HepG2 (cell line): ENCODE data around the gene HOXA9. TPM values are rescaled to one million over a fixed set of nuclear protein-coding genes. Genes with fewer than 3 reads are reported as not detected.

Experiments used
- ATAC-seq: fragments of 200-7000 bp; cut with Tn5 transposase; 3 replicates; pipeline ENCODE4 v1.9.1; 2020; ENCODE audit warnings: mild to moderate bottlenecking, moderate library complexity
- BruUV-seq: library from RNA; stranded (reverse); fragments of 400-500 nt; replicated peaks from 2 replicates; lab custom pipeline; 2021; lab: Mats Ljungman, UMichigan
- CTCF ChIA-PET: fragments of 300-600 bp; formaldehyde crosslinking; extraction: SDS; loops from one replicate; lab custom pipeline; 2021; ENCODE audit warnings: low total read pairs, inconsistent platforms, low intra/inter-chr PET ratio; lab: Yijun Ruan, JAX
- POLR2A ChIA-PET: fragments of 350-600 bp; sonication (Branson Sonifier 250); formaldehyde crosslinking; loops from one replicate; lab custom pipeline; 2020; ENCODE audit warnings: antibody characterized with exemption, inconsistent platforms; lab: Yijun Ruan, JAX
- DNase-seq: peaks from one replicate; pipeline ENCODE4 v3.0.0-alpha.2; 2015; ENCODE audit warnings: low spot score
- FAIRE-seq: peaks from 3 replicates; lab custom pipeline; 2011; peaks lifted over from hg19 to GRCh38; lab: Jason Lieb, UNC
- H2AFZ ChIP-seq: one replicate; pipeline ENCODE4 v1.6.1; 2011; ENCODE audit warnings: low read length, inconsistent platforms
- H3K27ac ChIP-seq: fragments of 300-600 bp; 3 replicates; pipeline ENCODE4 v1.8.0; 2011; ENCODE audit warnings: mixed run types, mild to moderate bottlenecking, mixed read lengths, low read length, inconsistent platforms; ENCODE audit not compliant: insufficient read depth; ENCODE audit errors: extremely low read length
- H3K27me3 ChIP-seq, 2 experiments: fragments of 200-600 bp in 1 of 2; 2 replicates in 1 of 2; 3 replicates in 1 of 2; pipeline versions ENCODE4 v1.6.0 to v1.8.0; 2011; ENCODE audit warnings: low read length in 2 of 2, mild to moderate bottlenecking in 2 of 2, moderate library complexity in 2 of 2, inconsistent platforms in 1 of 2; ENCODE audit not compliant: insufficient read depth in 2 of 2, control insufficient read depth in 1 of 2
- H3K36me3 ChIP-seq, 2 experiments: fragments of 200-600 bp in 1 of 2; replicated peaks in 1 of 2; 2 replicates in 1 of 2; 3 replicates in 1 of 2; pipeline versions ENCODE4 v1.5.1 to v1.8.0; 2011; ENCODE audit warnings: low read length in 2 of 2, inconsistent platforms in 1 of 2; ENCODE audit not compliant: insufficient read depth in 2 of 2, control insufficient read depth in 1 of 2
- H3K4me1 ChIP-seq: 2 replicates; pipeline ENCODE4 v1.5.1; 2012; ENCODE audit warnings: low read length, inconsistent platforms; ENCODE audit not compliant: insufficient read depth
- H3K4me2 ChIP-seq: 2 replicates; pipeline ENCODE4 v1.6.0; 2011; ENCODE audit warnings: low read depth, low read length, inconsistent platforms
- H3K4me3 ChIP-seq, 3 experiments: fragments of 200-600 bp in 1 of 3; sonication (generic), shearing (Covaris generic) in 1 of 3; replicated peaks in 1 of 3; 2 replicates each; pipeline ENCODE4 v1.5.1; 2011 to 2016; ENCODE audit warnings: low read length in 3 of 3, inconsistent platforms in 2 of 3, low read depth in 2 of 3, mild to moderate bottlenecking in 2 of 3, control low read depth in 1 of 3, mixed read lengths in 1 of 3; ENCODE audit not compliant: insufficient read depth in 1 of 3
- H3K79me2 ChIP-seq: one replicate; pipeline ENCODE4 v1.6.1; 2011; ENCODE audit warnings: low read length, inconsistent platforms; ENCODE audit not compliant: insufficient read depth
- H3K9ac ChIP-seq: 2 replicates; pipeline ENCODE4 v1.6.0; 2011; ENCODE audit warnings: mild to moderate bottlenecking, low read depth, low read length, inconsistent platforms; ENCODE audit not compliant: insufficient read depth
- H3K9me3 ChIP-seq: 2 replicates; pipeline ENCODE4 v1.5.1; 2012; ENCODE audit warnings: mild to moderate bottlenecking, low read length
- H4K20me1 ChIP-seq: 2 replicates; pipeline ENCODE4 v1.6.0; 2011; ENCODE audit warnings: inconsistent platforms, mild to moderate bottlenecking, low read length, moderate library complexity; ENCODE audit not compliant: insufficient read depth
- ARNT ChIP-seq: fragments of 450-650 bp; IDR thresholded peaks from 2 replicates; pipeline ENCODE4 v1.6.1; 2017
- ATRX ChIP-seq: sonication (generic); formaldehyde crosslinking; IDR thresholded peaks from 2 replicates; pipeline ENCODE4 v1.4.0; 2020; ENCODE audit warnings: missing genetic modification reagents, borderline replicate concordance
- CEBPB ChIP-seq: IDR thresholded peaks from 2 replicates; pipeline ENCODE4 v1.6.1; 2011; ENCODE audit warnings: low read depth, low read length, improper control_type of control experiment, borderline replicate concordance
- NONO ChIP-seq, 2 experiments: fragments of 450-650 bp in 1 of 2; sonication (generic) in 1 of 2; formaldehyde crosslinking in 1 of 2; IDR thresholded peaks in 1 of 2; conservative IDR thresholded peaks in 1 of 2; 2 replicates each; pipeline versions ENCODE4 v1.6.1 to v1.8.0; 2017 to 2022; ENCODE audit warnings: mild to moderate bottlenecking in 1 of 2, missing genetic modification reagents in 1 of 2, moderate library complexity in 1 of 2
- PRDM4 ChIP-seq: sonication (generic); formaldehyde crosslinking; IDR thresholded peaks from 2 replicates; pipeline ENCODE4 v1.9.0; 2021; ENCODE audit warnings: missing genetic modification reagents, borderline replicate concordance
- RCOR2 ChIP-seq: IDR thresholded peaks from 2 replicates; pipeline ENCODE4 v1.6.1; 2016; ENCODE audit warnings: missing biosample characterization, missing genetic modification reagents
- STAT5B ChIP-seq: sonication (generic); formaldehyde crosslinking; IDR thresholded peaks from 2 replicates; pipeline ENCODE4 v1.4.0; 2020; ENCODE audit warnings: missing genetic modification reagents
- ZNF333 ChIP-seq: sonication (generic); formaldehyde crosslinking; IDR thresholded peaks from 2 replicates; pipeline ENCODE4 v1.4.0; 2020; ENCODE audit warnings: mild to moderate bottlenecking, missing genetic modification reagents, borderline replicate concordance
- ZNF598 ChIP-seq: sonication (generic); formaldehyde crosslinking; IDR thresholded peaks from 2 replicates; pipeline ENCODE4 v1.5.1; 2020; ENCODE audit warnings: mild to moderate bottlenecking, missing genetic modification reagents, borderline replicate concordance
- WGBS: methylation state at CpG from one replicate; pipeline ENCODE4 v1.1.6; 2017; ENCODE audit warnings: low lambda C conversion rate; 5-methylcytosine and 5-hydroxymethylcytosine counted together
- in situ Hi-C: cut with HindIII; loops from 2 replicates; pipeline ENCODE4 v1.10.0; 2017; ENCODE audit warnings: low pct_unique_long_range_greater_than_20kb; ENCODE audit not compliant: extremely low pct_ligation_motif_present
- intact Hi-C: fragments of 100-400 bp; cut with micrococcal nuclease; formaldehyde crosslinking; loops from one replicate; pipeline ENCODE4 v1.10.0; 2022; ENCODE audit not compliant: unreplicated experiment
- polyA plus RNA-seq, 8 experiments: library from polyadenylated mRNA; depleted of rRNA in 3 of 8; stranded (reverse) in 7 of 8; unstranded in 1 of 8; fragments of >200 nt; fragmentation: Illumina TruSeq in 4 of 8; extraction: Trizol in 4 of 8; gene quantifications; 2 replicates each; pipeline versions ENCODE4 v1.2.1 to v1.2.3, GENCODE V29; 2011 to 2016; ENCODE audit warnings: low read depth in 4 of 8, missing spikeins in 1 of 8, mixed read lengths in 1 of 8; ENCODE audit not compliant: insufficient read depth in 1 of 8
- total RNA-seq, 5 experiments: library from RNA; depleted of rRNA; stranded (reverse); fragments of >200 nt; fragmentation: Illumina TruSeq; extraction: Trizol; gene quantifications; 2 replicates each; pipeline ENCODE4 v1.2.3, GENCODE V29; 2016; ENCODE audit warnings: low read depth in 1 of 5
- TF ChIP-seq, protein P1 (sequence below): sonication (generic); formaldehyde crosslinking; IDR thresholded peaks from 2 replicates; pipeline ENCODE4 v1.5.0; 2020; ENCODE audit warnings: mild to moderate bottlenecking, missing genetic modification reagents
- TF ChIP-seq, protein P2 (sequence below): sonication (generic); formaldehyde crosslinking; IDR thresholded peaks from 2 replicates; pipeline ENCODE4 v1.5.0; 2020; ENCODE audit warnings: mild to moderate bottlenecking, missing genetic modification reagents, borderline replicate concordance
- TF ChIP-seq, protein P3 (sequence below): sonication (generic); formaldehyde crosslinking; IDR thresholded peaks from 2 replicates; pipeline ENCODE4 v1.5.0; 2020; ENCODE audit warnings: mild to moderate bottlenecking, missing genetic modification reagents

HOXA9 gene
- total and polyA plus RNA-seq, 2 of the 13 experiments (the other 11 are each of a cell fraction or from before 2014, with no cell fraction given), result not detected

DNA sequence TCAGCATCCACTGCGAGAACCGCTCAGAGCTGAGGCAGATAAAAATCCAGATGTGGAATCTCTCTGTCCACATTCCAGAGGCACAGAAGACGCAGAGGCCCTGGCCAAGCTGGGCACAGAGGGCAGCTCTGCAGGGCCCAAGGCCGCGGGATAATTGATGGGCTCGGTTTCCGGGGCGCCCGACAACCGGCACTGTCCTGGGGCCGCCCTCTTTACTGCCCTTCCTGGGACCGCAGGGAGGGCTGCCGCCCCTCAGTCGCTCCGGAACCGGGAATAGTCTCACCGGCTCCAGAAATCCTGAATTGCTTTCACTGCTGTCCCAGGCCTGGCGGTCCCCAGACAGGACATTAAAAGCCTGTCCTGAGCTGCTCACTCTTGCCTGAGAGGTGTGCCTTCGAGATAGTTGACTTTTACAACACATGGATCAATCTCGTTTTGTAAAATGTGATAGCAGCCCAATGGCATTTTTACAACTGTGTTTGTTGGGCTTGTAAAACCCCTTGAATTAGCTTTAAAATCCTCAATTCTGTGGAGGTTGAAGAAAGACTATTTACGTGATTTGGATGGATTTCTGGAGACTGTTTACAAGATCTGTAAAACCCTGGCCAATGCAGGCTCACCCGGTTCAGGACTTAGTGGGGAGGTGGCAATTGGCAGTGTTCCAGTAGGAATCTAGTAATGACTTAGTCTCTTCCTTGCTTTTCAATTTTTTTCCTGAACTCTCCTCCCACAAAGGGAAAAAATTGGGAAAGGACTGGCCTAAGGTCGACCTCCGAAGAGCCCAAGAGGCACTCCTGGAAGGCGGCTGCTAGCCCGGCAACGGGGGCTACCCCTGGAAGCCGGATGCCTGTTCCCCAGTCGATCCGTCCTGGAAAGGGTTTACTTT lies 16.3 kb downstream of the HOXA9 start:
- peaks cover 36% of the 10 kb centered on the region for H3K4me1 ChIP-seq
- no peaks in the 10 kb centered on the region for H4K20me1 ChIP-seq
- 60% methylated on average over 23 of the region's 30 CpGs for WGBS
- H3K27ac ChIP-seq, result no peak overlapping the region
- DNase-seq (no peak), FAIRE-seq (no peak), ATAC-seq (no peak)
- no peak overlapping the region for H2AFZ ChIP-seq
- intact Hi-C loops, result no loop called here
- peaks cover 0 to 28% of the 10 kb centered on the region in 2 experiments; a peak in 4 of 5 replicates for H3K27me3 ChIP-seq
- peak overlapping the region; percentile 15; the same call in 1 of the 2 replicates for H3K9ac ChIP-seq
- H3K79me2 ChIP-seq, result peaks cover 5% of the 10 kb centered on the region
- ChIA-PET POLR2A (interaction anchor here (1.2 to 1.8 kb wide), 3 partner anchors 27 to 285 kb away, joined by 3 to 7 read pairs (median 6); partner anchors contain the start of gene SKAP2), CTCF (no interaction called here)
- peak overlapping the region; percentile 80 to 88 (median 85) for H3K4me3 ChIP-seq
- H3K9me3 ChIP-seq, result no peaks in the 10 kb centered on the region
- peak overlapping the region; percentile 88 for H3K4me2 ChIP-seq
- in situ Hi-C loops, result no loop called here
- BruUV-seq, result no TSS peak
- H3K36me3 ChIP-seq, result no peaks in the 10 kb centered on the region; a peak in 2 of 5 replicates
- TF ChIP-seq, protein P1, sequence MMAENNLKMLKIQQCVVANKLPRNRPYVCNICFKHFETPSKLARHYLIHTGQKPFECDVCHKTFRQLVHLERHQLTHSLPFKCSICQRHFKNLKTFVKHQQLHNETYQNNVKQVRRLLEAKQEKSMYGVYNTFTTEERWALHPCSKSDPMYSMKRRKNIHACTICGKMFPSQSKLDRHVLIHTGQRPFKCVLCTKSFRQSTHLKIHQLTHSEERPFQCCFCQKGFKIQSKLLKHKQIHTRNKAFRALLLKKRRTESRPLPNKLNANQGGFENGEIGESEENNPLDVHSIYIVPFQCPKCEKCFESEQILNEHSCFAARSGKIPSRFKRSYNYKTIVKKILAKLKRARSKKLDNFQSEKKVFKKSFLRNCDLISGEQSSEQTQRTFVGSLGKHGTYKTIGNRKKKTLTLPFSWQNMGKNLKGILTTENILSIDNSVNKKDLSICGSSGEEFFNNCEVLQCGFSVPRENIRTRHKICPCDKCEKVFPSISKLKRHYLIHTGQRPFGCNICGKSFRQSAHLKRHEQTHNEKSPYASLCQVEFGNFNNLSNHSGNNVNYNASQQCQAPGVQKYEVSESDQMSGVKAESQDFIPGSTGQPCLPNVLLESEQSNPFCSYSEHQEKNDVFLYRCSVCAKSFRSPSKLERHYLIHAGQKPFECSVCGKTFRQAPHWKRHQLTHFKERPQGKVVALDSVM, result no peak
- TF ChIP-seq STAT5B (CRISPR knock-in tag) (no peak), NONO (IDR thresholded peaks at IDR 0.05) (no peak), NONO (CRISPR knock-in tag; conservative IDR thresholded peaks at IDR 0.05) (no peak), PRDM4 (no peak), CEBPB (no peak), ZNF598 (CRISPR knock-in tag) (no peak), ZNF333 (CRISPR knock-in tag) (0 out of 2 replicates have a peak, but pooled peaks have one; percentile 49), ARNT (no peak), RCOR2 (no peak), ATRX (no peak)
- TF ChIP-seq, protein P2, sequence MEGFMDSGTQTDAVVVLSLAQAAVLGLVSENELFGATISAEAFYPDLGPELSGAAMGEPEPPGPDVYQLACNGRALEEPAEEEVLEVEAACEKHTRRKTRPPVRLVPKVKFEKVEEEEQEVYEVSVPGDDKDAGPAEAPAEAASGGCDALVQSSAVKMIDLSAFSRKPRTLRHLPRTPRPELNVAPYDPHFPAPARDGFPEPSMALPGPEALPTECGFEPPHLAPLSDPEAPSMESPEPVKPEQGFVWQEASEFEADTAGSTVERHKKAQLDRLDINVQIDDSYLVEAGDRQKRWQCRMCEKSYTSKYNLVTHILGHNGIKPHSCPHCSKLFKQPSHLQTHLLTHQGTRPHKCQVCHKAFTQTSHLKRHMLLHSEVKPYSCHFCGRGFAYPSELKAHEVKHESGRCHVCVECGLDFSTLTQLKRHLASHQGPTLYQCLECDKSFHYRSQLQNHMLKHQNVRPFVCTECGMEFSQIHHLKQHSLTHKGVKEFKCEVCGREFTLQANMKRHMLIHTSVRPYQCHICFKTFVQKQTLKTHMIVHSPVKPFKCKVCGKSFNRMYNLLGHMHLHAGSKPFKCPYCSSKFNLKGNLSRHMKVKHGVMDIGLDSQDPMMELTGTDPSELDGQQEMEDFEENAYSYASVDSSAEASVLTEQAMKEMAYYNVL (CRISPR knock-in tag), result 0 out of 2 replicates have a peak, but pooled peaks have one; percentile 17
- TF ChIP-seq, protein P3, sequence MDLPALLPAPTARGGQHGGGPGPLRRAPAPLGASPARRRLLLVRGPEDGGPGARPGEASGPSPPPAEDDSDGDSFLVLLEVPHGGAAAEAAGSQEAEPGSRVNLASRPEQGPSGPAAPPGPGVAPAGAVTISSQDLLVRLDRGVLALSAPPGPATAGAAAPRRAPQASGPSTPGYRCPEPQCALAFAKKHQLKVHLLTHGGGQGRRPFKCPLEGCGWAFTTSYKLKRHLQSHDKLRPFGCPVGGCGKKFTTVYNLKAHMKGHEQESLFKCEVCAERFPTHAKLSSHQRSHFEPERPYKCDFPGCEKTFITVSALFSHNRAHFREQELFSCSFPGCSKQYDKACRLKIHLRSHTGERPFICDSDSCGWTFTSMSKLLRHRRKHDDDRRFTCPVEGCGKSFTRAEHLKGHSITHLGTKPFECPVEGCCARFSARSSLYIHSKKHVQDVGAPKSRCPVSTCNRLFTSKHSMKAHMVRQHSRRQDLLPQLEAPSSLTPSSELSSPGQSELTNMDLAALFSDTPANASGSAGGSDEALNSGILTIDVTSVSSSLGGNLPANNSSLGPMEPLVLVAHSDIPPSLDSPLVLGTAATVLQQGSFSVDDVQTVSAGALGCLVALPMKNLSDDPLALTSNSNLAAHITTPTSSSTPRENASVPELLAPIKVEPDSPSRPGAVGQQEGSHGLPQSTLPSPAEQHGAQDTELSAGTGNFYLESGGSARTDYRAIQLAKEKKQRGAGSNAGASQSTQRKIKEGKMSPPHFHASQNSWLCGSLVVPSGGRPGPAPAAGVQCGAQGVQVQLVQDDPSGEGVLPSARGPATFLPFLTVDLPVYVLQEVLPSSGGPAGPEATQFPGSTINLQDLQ (CRISPR knock-in tag), result no peak
